Measurements from ENCODE around the gene HS3ST1.

DNA sequence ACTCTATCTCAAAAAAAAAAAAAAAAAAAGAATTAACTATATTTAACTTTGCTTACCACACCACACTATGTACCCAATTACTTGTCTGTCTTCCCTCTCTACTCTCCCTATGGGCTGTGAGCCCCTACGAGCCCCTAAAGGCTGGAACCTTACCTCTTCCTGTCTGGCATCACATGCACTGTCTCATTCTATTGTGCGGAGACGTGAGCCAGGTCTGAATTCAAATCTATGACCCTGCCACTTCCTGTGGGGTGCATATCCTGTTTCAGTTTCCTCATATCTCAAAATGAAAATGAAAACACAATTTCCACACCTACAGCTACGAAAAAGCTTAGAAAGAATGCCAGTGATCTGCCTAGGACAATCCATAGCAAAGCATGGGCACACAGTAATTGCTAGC lies 42.9 kb upstream of the HS3ST1 start:
- no peak for TF ChIP-seq SP1 (IDR thresholded peaks at IDR 0.05)
- TF ChIP-seq BHLHE40 (IDR thresholded peaks at IDR 0.05; ENCODE audit: borderline replicate concordance), result no peak
- TF ChIP-seq TARDBP (IDR thresholded peaks at IDR 0.05), result no peak
- TF ChIP-seq NFRKB (IDR thresholded peaks at IDR 0.05), result no peak
- TF ChIP-seq CTBP1 (IDR thresholded peaks at IDR 0.05; ENCODE audit: borderline replicate concordance), result no peak
- no peak for TF ChIP-seq FOXA1 (IDR thresholded peaks at IDR 0.05)
- no peak for TF ChIP-seq LEF1 (IDR thresholded peaks at IDR 0.05; ENCODE audit: borderline replicate concordance)
- TF ChIP-seq SUZ12 (IDR thresholded peaks at IDR 0.05), result no peak
- no peak for TF ChIP-seq ZNF384 (IDR thresholded peaks at IDR 0.05)
- no peak for TF ChIP-seq PKNOX1 (IDR thresholded peaks at IDR 0.05)
- no peak for TF ChIP-seq HDGF (IDR thresholded peaks at IDR 0.05; ENCODE audit: borderline replicate concordance)
- TF ChIP-seq ELF4 (IDR thresholded peaks at IDR 0.05), result no peak
- TF ChIP-seq ARNT (IDR thresholded peaks at IDR 0.05), result no peak
- TF ChIP-seq FOXK2 (IDR thresholded peaks at IDR 0.05), result no peak
